ENCODE data around the gene CADM1. TPM values are rescaled to one million over a fixed set of nuclear protein-coding genes. Genes with fewer than 3 reads are reported as not detected.
"Not testable (repeated sequence)": the region's sequence is repeated elsewhere in the genome, so short reads cannot be mapped to it uniquely, and the experiment has no call there.

Gene CADM1
- polyA plus RNA-seq, 3 donors = 130 to 158 (median 149) TPM

DNA sequence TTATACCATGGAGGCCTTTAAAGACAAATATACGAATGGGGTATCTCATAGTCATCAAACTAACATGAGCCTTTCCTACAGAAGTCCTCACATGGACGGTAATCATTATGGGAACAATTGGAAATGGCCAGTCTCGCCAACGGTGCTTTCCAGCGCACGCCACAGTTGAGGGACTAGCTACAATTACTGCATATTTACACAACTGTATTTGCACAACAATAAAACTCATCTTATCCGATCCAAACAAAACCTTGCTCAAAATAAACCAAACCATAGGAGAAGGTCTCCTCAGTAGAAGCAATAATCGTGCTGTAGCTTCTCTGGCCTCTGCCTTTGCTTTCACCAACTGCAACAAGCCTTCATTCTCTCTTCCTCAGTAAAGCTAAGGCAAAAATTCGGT lies 5.9 kb downstream of the CADM1 start:
- no peak for DNase-seq (ENCODE audit: extremely low read depth in 1 of 11, low read depth in 9 of 11, low spot score in 4 of 11)

GRCh38 chr11:115497303-115497702 lies 6.9 kb downstream of the CADM1 start:
- no peak for DNase-seq (ENCODE audit: extremely low read depth in 1 of 11, low read depth in 9 of 11, low spot score in 4 of 11)

GRCh38 chr11:115496892-115497291 lies 7.3 kb downstream of the CADM1 start:
- no peak for DNase-seq (ENCODE audit: extremely low read depth in 1 of 11, low read depth in 9 of 11, low spot score in 4 of 11)

GRCh38 chr11:115493905-115494304 lies 10.3 kb downstream of the CADM1 start:
- DNase-seq (ENCODE audit: extremely low read depth in 1 of 11, low read depth in 9 of 11, low spot score in 4 of 11) = no peak

GRCh38 chr11:115493488-115493887 lies 10.7 kb downstream of the CADM1 start:
- DNase-seq (ENCODE audit: extremely low read depth in 1 of 11, low read depth in 9 of 11, low spot score in 4 of 11) = no peak

DNA sequence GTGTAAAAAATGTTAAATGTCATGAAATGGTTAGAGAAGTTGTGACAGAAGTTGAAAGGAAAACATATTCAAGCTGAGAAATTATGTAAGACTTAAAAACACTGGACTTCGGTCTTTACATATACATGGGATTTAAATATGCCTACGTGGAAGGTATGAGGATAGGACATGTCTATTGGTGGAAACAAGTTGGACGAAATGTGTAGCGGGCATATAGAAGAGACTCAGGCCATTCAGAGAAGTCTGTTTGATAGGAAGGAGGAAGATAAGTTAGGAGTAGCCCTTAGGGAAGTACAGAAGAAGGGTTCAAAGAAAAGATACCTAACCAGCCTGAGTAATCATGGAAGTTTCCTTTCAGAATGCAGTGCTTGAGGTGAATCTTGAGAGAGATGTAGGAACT lies 14.7 kb downstream of the CADM1 start:
- DNase-seq (ENCODE audit: extremely low read depth in 1 of 11, low read depth in 9 of 11, low spot score in 4 of 11) = no peak

- DNase-seq (ENCODE audit: extremely low read depth in 1 of 11, low read depth in 9 of 11, low spot score in 4 of 11) = no peak
These were observed 15.3 kb downstream of the CADM1 start for GRCh38 chr11:115488945-115489344.

GRCh38 chr11:115481528-115481927 lies 22.7 kb downstream of the CADM1 start:
- no peak for DNase-seq (ENCODE audit: extremely low read depth in 1 of 11, low read depth in 9 of 11, low spot score in 4 of 11)

GRCh38 chr11:115480611-115481010 lies 23.6 kb downstream of the CADM1 start:
- DNase-seq (ENCODE audit: extremely low read depth in 1 of 11, low read depth in 9 of 11, low spot score in 4 of 11) = no peak

GRCh38 chr11:115477410-115477809 lies 26.8 kb downstream of the CADM1 start:
- DNase-seq (ENCODE audit: extremely low read depth in 1 of 11, low read depth in 9 of 11, low spot score in 4 of 11) = no peak

GRCh38 chr11:115476463-115477286 lies 27.5 kb downstream of the CADM1 start:
- DNase-seq (ENCODE audit: extremely low read depth in 1 of 11, low read depth in 9 of 11, low spot score in 4 of 11) = no peak

- DNase-seq (ENCODE audit: extremely low read depth in 1 of 11, low read depth in 9 of 11, low spot score in 4 of 11) = no peak
These were observed 28.7 kb downstream of the CADM1 start for GRCh38 chr11:115475564-115475963.

DNA sequence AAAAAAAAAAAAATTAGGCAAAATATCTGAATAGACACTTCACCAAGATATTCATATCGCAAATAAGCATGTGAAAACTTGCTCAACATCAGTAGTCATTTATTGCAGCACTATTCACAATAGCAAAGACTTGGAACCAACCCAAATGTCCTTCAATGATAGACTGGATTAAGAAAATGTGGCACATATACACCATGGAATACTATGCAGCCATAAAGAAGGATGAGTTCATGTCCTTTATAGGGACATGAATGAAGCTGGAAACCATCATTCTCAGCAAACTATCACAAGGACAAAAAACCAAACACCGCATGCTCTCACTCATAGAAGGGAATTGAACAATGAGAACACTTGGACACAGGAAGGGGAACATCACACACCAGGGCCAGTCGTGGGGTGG lies 29.9 kb downstream of the CADM1 start:
- not testable (repeated sequence) for DNase-seq (ENCODE audit: extremely low read depth in 1 of 11, low read depth in 9 of 11, low spot score in 4 of 11)

DNA sequence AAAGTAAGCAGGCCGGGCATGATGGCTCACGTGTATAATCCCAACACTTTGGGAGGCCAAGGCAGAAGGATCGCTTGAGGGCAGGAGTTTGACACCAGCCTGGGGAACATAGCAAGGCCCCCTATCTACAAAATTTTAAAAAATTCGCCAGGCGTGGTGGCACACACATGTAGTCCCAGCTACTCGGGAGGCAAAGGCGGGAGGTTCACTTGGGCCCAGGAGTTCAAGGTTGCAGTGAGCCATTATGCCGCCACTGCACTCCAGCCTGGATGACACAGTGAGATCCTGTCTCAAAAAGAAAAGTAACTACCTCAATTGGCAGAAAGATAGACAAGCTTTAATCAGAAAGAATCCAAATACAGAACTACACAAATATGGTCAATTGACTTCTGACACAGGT lies 31.0 kb downstream of the CADM1 start:
- no peak for DNase-seq (ENCODE audit: extremely low read depth in 1 of 11, low read depth in 9 of 11, low spot score in 4 of 11)

DNA sequence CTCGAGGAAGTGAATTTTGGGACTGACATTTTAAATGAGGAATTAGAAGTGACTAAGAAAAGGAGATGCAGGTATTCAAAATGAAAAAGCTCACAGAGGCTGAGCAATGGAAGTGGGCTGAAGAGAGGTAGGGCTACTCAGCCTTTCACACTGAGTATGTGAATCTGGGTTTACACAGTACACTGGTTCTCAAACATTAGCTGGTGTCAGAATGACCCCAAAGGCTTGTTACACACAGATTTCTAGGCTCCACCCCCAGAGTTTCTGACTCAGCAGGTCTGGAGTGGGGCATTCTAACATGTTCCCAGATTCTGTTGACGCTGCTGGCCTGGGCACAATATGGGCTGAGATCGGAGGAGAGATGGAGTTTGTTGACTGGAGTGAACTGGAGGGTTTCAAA lies 32.8 kb downstream of the CADM1 start:
- DNase-seq (ENCODE audit: extremely low read depth in 1 of 11, low read depth in 9 of 11, low spot score in 4 of 11) = no peak

DNA sequence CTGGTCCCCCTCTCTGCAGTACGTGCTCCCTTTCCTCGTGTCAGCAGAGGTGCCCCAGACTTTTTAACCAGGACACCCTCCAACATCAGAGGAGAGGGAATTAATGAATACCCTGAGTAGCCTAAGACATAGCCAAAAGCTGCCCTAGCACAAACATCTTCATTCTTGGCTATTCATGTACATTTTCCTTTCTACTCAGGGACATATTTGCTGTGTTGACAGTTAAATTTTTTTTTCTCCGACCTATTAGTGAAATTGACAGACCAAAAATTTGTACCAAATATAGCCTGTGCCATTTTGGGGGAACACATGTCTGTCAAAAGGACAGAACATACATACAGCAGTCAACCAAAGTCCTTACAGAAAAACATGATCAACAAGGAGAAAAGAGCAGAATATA lies 33.3 kb downstream of the CADM1 start:
- DNase-seq (ENCODE audit: extremely low read depth in 1 of 11, low read depth in 9 of 11, low spot score in 4 of 11) = no peak

- DNase-seq (ENCODE audit: extremely low read depth in 1 of 11, low read depth in 9 of 11, low spot score in 4 of 11) = no peak
These were observed 34.9 kb downstream of the CADM1 start for GRCh38 chr11:115469361-115469760.

GRCh38 chr11:115466122-115466521 lies 38.1 kb downstream of the CADM1 start:
- DNase-seq (ENCODE audit: extremely low read depth in 1 of 11, low read depth in 9 of 11, low spot score in 4 of 11) = no peak

DNA sequence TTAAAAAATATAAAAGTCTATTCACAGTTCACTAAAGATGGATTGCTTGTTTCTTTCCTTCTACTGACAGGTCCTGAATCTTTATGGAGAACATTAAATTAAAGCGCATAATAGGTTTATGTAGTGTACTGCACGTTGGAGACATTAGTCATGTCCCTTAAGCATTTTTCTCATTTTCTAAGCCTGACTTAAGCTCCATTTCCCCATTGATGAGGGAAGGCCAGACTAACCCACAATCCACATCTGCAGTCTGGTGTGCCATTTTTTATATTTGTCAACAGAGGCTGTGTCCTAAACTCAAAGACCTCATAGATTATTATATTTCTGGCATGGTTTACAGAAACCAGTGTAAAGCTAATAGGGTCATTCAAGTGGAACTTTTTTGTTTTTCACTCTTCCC lies 39.9 kb downstream of the CADM1 start:
- DNase-seq (ENCODE audit: extremely low read depth in 1 of 11, low read depth in 9 of 11, low spot score in 4 of 11) = no peak

- DNase-seq (ENCODE audit: extremely low read depth in 1 of 11, low read depth in 9 of 11, low spot score in 4 of 11) = no peak
These were observed 40.6 kb downstream of the CADM1 start for GRCh38 chr11:115463606-115464005.

GRCh38 chr11:115462757-115463156 lies 41.5 kb downstream of the CADM1 start:
- DNase-seq (ENCODE audit: extremely low read depth in 1 of 11, low read depth in 9 of 11, low spot score in 4 of 11) = no peak
